ENCODE data around the gene SLC22A23. TPM values are rescaled to one million over a fixed set of nuclear protein-coding genes. Genes with fewer than 3 reads are reported as not detected.
A peak's percentile ranks its signal among the peaks of the same experiment; 100 is the strongest.

Gene SLC22A23
- total RNA-seq, 1 donor from 2014 or later = 27.8 TPM

- H3K9me3 ChIP-seq = no peaks in the 10 kb centered on the region
- no peak for TF ChIP-seq CTCF (IDR thresholded peaks at IDR 0.05)
- DNase-seq = no peak
- intact Hi-C loops (cut with DNase I) = no loop called here
- no peak overlapping the region for H3K4me3 ChIP-seq
- H3K4me1 ChIP-seq = peaks cover 30% of the 10 kb centered on the region
- no peak for ATAC-seq
- no peaks in the 10 kb centered on the region for H3K36me3 ChIP-seq
- H3K27me3 ChIP-seq (ENCODE audit: low read depth) = no peaks in the 10 kb centered on the region
- no peak overlapping the region for H3K27ac ChIP-seq
These were observed 121.7 kb downstream of the SLC22A23 start for GRCh38 chr6:3335169-3335568.

- DNase-seq = no peak
- H3K4me3 ChIP-seq = no peak overlapping the region
- H3K27ac ChIP-seq = no peak overlapping the region
- no peaks in the 10 kb centered on the region for H3K9me3 ChIP-seq
- H3K27me3 ChIP-seq (ENCODE audit: low read depth) = no peaks in the 10 kb centered on the region
- peak in 1 of 2 donors; percentile 18 for ATAC-seq
- peaks cover 30% of the 10 kb centered on the region for H3K4me1 ChIP-seq
- no peak for TF ChIP-seq CTCF (IDR thresholded peaks at IDR 0.05)
- H3K36me3 ChIP-seq = no peaks in the 10 kb centered on the region
- intact Hi-C loops (cut with DNase I) = no loop called here
These were observed 122.3 kb downstream of the SLC22A23 start for GRCh38 chr6:3334555-3334954.

GRCh38 chr6:3333263-3333662, 123.6 kb downstream of the SLC22A23 start:
- H3K4me3 ChIP-seq = no peak overlapping the region
- H3K36me3 ChIP-seq = no peaks in the 10 kb centered on the region
- intact Hi-C loops (cut with DNase I) = no loop called here
- no peak for TF ChIP-seq CTCF (IDR thresholded peaks at IDR 0.05)
- no peaks in the 10 kb centered on the region for H3K9me3 ChIP-seq
- peaks cover 24% of the 10 kb centered on the region for H3K4me1 ChIP-seq
- ATAC-seq = no peak
- H3K27ac ChIP-seq = no peak overlapping the region
- no peaks in the 10 kb centered on the region for H3K27me3 ChIP-seq (ENCODE audit: low read depth)
- DNase-seq = no peak

- Histone ChIP-seq H3K27me3 (ENCODE audit: low read depth) (no peaks in the 10 kb centered on the region), H3K4me3 (no peak overlapping the region), H3K27ac (no peak overlapping the region), H3K9me3 (no peaks in the 10 kb centered on the region), H3K36me3 (no peaks in the 10 kb centered on the region), H3K4me1 (peaks cover 12% of the 10 kb centered on the region)
- intact Hi-C loops (cut with DNase I) = no loop called here
- ATAC-seq = no peak
- no peak for TF ChIP-seq CTCF (IDR thresholded peaks at IDR 0.05)
- DNase-seq = no peak
These were observed 124.9 kb downstream of the SLC22A23 start for GRCh38 chr6:3331971-3332370.

GRCh38 chr6:3331494-3331893, 125.4 kb downstream of the SLC22A23 start:
- TF ChIP-seq CTCF (IDR thresholded peaks at IDR 0.05) = no peak
- H3K9me3 ChIP-seq = no peaks in the 10 kb centered on the region
- intact Hi-C loops (cut with DNase I) = no loop called here
- no peak for DNase-seq
- H3K4me3 ChIP-seq = no peak overlapping the region
- peaks cover 10% of the 10 kb centered on the region for H3K4me1 ChIP-seq
- no peak for ATAC-seq
- no peak overlapping the region for H3K27ac ChIP-seq
- H3K36me3 ChIP-seq = no peaks in the 10 kb centered on the region
- H3K27me3 ChIP-seq (ENCODE audit: low read depth) = no peaks in the 10 kb centered on the region

- H3K27ac ChIP-seq = no peak overlapping the region
- no peak for DNase-seq
- H3K27me3 ChIP-seq (ENCODE audit: low read depth) = no peaks in the 10 kb centered on the region
- no peak for ATAC-seq
- H3K4me3 ChIP-seq = no peak overlapping the region
- H3K4me1 ChIP-seq = peaks cover 15% of the 10 kb centered on the region
- intact Hi-C loops (cut with DNase I) = no loop called here
- no peaks in the 10 kb centered on the region for H3K9me3 ChIP-seq
- H3K36me3 ChIP-seq = no peaks in the 10 kb centered on the region
- TF ChIP-seq CTCF (IDR thresholded peaks at IDR 0.05) = no peak
These were observed 126.7 kb downstream of the SLC22A23 start for GRCh38 chr6:3330199-3330598.
